HCT116 (cell line): ENCODE results near the gene SYT9. TPM values are rescaled to one million over a fixed set of nuclear protein-coding genes. Genes with fewer than 3 reads are reported as not detected.

Experiments used
- ATAC-seq: fragments of 200-7000 bp; cut with Tn5 transposase; 2 replicates; pipeline ENCODE4 v1.9.1; 2020; ENCODE audit warnings: mild to moderate bottlenecking, moderate library complexity
- BruUV-seq: library from RNA; stranded (reverse); fragments of 400-500 nt; replicated peaks from 2 replicates; lab custom pipeline; 2021; lab: Mats Ljungman, UMichigan
- CTCF ChIA-PET: fragments of 300-600 bp; sonication (Branson Sonifier 250); formaldehyde crosslinking; loops from one replicate; lab custom pipeline; 2021; ENCODE audit warnings: antibody characterized with exemption; lab: Charles Lee
- POLR2A ChIA-PET: fragments of 300-600, 350-600 bp; sonication (Branson Sonifier 250); formaldehyde crosslinking; loops from one replicate; lab custom pipeline; 2021; ENCODE audit warnings: antibody characterized with exemption; lab: Charles Lee
- RAD21 ChIA-PET, 2 experiments: fragments of 300-600 bp; sonication (Branson Sonifier 250); formaldehyde crosslinking; loops; one replicate each; lab custom pipeline; 2023; ENCODE audit warnings: low total read pairs in 2 of 2; ENCODE audit not compliant: uncharacterized antibody in 2 of 2, unreplicated experiment in 2 of 2, low non-redundant PET in 1 of 2; lab: Charles Lee
- DNase-seq: peaks from one replicate; pipeline ENCODE4 v3.0.0-alpha.2; 2010; ENCODE audit warnings: low read depth, low spot score
- H2AFZ ChIP-seq: fragments of 200-600 bp; shearing (Covaris generic), sonication (generic); 2 replicates; pipeline ENCODE4 v1.6.1; 2017; ENCODE audit warnings: low read depth, mixed run types, mixed read lengths, antibody characterized with exemption, low read length; ENCODE audit not compliant: poor library complexity, severe bottlenecking
- H3K27ac ChIP-seq: 2 replicates; pipeline ENCODE4 v1.5.1; 2012; ENCODE audit warnings: low read depth, low read length
- H3K27me3 ChIP-seq: fragments of 200-600 bp; sonication (generic); 2 replicates; pipeline ENCODE4 v1.6.1; 2016; ENCODE audit warnings: mixed run types, low read length, mixed read lengths; ENCODE audit not compliant: insufficient read depth
- H3K36me3 ChIP-seq, 2 experiments: fragments of 200-500 bp in 1 of 2; fragments of 200-600 bp in 1 of 2; sonication (Bioruptor generic) in 1 of 2; sonication (generic) in 1 of 2; 2 replicates each; pipeline versions ENCODE4 v1.5.1 to v1.6.1; 2014 to 2016; ENCODE audit warnings: low read length in 2 of 2, inconsistent platforms in 1 of 2, mixed read lengths in 1 of 2, mixed run types in 1 of 2; ENCODE audit not compliant: insufficient read depth in 2 of 2, control insufficient read depth in 1 of 2
- H3K4me1 ChIP-seq, 2 experiments: fragments of 200-600 bp in 1 of 2; sonication (generic) in 1 of 2; 2 replicates each; pipeline versions ENCODE4 v1.5.1 to v1.6.1; 2012 to 2017; ENCODE audit warnings: low read length in 2 of 2, inconsistent platforms in 1 of 2, mild to moderate bottlenecking in 1 of 2, mixed read lengths in 1 of 2, mixed run types in 1 of 2, moderate library complexity in 1 of 2; ENCODE audit not compliant: insufficient read depth in 2 of 2, control insufficient read depth in 1 of 2
- H3K4me2 ChIP-seq: fragments of 200-600 bp; sonication (generic); 2 replicates; pipeline ENCODE4 v1.6.1; 2017; ENCODE audit warnings: mixed run types, low read length, mixed read lengths
- H3K4me3 ChIP-seq, 2 experiments: fragments of 200-600 bp in 1 of 2; sonication (generic) in 1 of 2; replicated peaks in 1 of 2; 2 replicates each; pipeline ENCODE4 v1.5.1; 2011 to 2016; ENCODE audit warnings: low read length in 2 of 2, control low read depth in 1 of 2, low read depth in 1 of 2, mild to moderate bottlenecking in 1 of 2, mixed read lengths in 1 of 2, mixed run types in 1 of 2
- H3K79me2 ChIP-seq: fragments of 200-600 bp; sonication (generic); 2 replicates; pipeline ENCODE4 v1.6.1; 2017; ENCODE audit warnings: mild to moderate bottlenecking, mixed run types, low read length, moderate library complexity, mixed read lengths; ENCODE audit not compliant: insufficient read depth
- H3K9ac ChIP-seq: fragments of 200-600 bp; sonication (generic); 2 replicates; pipeline ENCODE4 v1.6.1; 2016; ENCODE audit warnings: low read length, mixed read lengths
- H3K9me2 ChIP-seq: fragments of 200-600 bp; sonication (generic), shearing (Covaris generic); 2 replicates; pipeline ENCODE4 v1.6.1; 2017; ENCODE audit warnings: mixed run types, mild to moderate bottlenecking, moderate library complexity; ENCODE audit not compliant: insufficient read depth
- H3K9me3 ChIP-seq, 2 experiments: fragments of 200-500 bp in 1 of 2; fragments of 200-600 bp in 1 of 2; sonication (Bioruptor generic) in 1 of 2; sonication (generic) in 1 of 2; 2 replicates each; pipeline ENCODE4 v1.6.1; 2014 to 2017; ENCODE audit warnings: low read length in 2 of 2, mixed read lengths in 2 of 2, inconsistent platforms in 1 of 2, low read depth in 1 of 2, mild to moderate bottlenecking in 1 of 2, mixed run types in 1 of 2, moderate library complexity in 1 of 2; ENCODE audit not compliant: control insufficient read depth in 1 of 2, insufficient read depth in 1 of 2
- H4K20me1 ChIP-seq: fragments of 200-600 bp; sonication (generic), shearing (Covaris generic); 2 replicates; pipeline ENCODE4 v1.6.1; 2017; ENCODE audit warnings: mixed run types, mild to moderate bottlenecking, moderate library complexity; ENCODE audit not compliant: insufficient read depth
- ELF1 ChIP-seq: IDR thresholded peaks from 2 replicates; pipeline ENCODE4 v1.6.1; 2012; ENCODE audit warnings: low read depth, borderline replicate concordance
- FOSL1 ChIP-seq: IDR thresholded peaks from 2 replicates; pipeline ENCODE4 v1.6.1; 2012; ENCODE audit warnings: low read depth
- REST ChIP-seq: IDR thresholded peaks from 2 replicates; pipeline ENCODE4 v1.6.1; 2012; ENCODE audit warnings: low read depth
- ZBTB33 ChIP-seq: IDR thresholded peaks from 2 replicates; pipeline ENCODE4 v1.6.1; 2011; ENCODE audit warnings: mild to moderate bottlenecking, low read length, moderate library complexity; ENCODE audit not compliant: insufficient replicate concordance; ENCODE audit errors: extremely low read depth
- intact Hi-C: fragments of 100-400 bp; cut with micrococcal nuclease; formaldehyde crosslinking; loops from 2 replicates; pipeline ENCODE4 v1.10.0; 2022
- total RNA-seq: library from RNA; stranded (reverse); gene quantifications from one replicate; pipeline ENCODE4 v1.2.1, GENCODE V29; 2021; ENCODE audit not compliant: unreplicated experiment

Gene SYT9
- total RNA-seq, 1 experiment from 2014 or later = not detected

- intact Hi-C loops = no loop called here
- no peaks in the 10 kb centered on the region for H3K9me3 ChIP-seq
- no peaks in the 10 kb centered on the region for H3K36me3 ChIP-seq
- no peak overlapping the region for H3K4me3 ChIP-seq
- H3K4me1 ChIP-seq = no peaks in the 10 kb centered on the region
- no peaks in the 10 kb centered on the region for H4K20me1 ChIP-seq
- H3K27me3 ChIP-seq = peaks cover 28% of the 10 kb centered on the region
- no peak overlapping the region for H3K27ac ChIP-seq
- no peak overlapping the region for H2AFZ ChIP-seq
- no peaks in the 10 kb centered on the region for H3K79me2 ChIP-seq
- H3K9me2 ChIP-seq = no peaks in the 10 kb centered on the region
- RAD21 ChIA-PET = no interaction called here
- no TSS peak for BruUV-seq
- no peak overlapping the region for H3K4me2 ChIP-seq
- POLR2A ChIA-PET = no interaction called here
- CTCF ChIA-PET = no interaction called here
- H3K9ac ChIP-seq = no peak overlapping the region
- TF ChIP-seq REST (no peak), ELF1 (no peak), ZBTB33 (no peak), FOSL1 (no peak)
- TF ChIP-seq, all 23 proteins: peak for 0
- no peak for DNase-seq
- no peak for ATAC-seq
Observed at GRCh38 chr11:7246179-7246578, 5.5 kb upstream of the SYT9 start.
